Right atrium auricular region (tissue), 2 donors: Measurements from ENCODE around the gene PCED1B. TPM values are rescaled to one million over a fixed set of nuclear protein-coding genes. Genes with fewer than 3 reads are reported as not detected.

Experiments
- DNase-seq: peaks from one replicate; pipeline ENCODE4 v3.0.0-alpha.2; 2019; ENCODE audit warnings: low spot score
- H3K27ac ChIP-seq, 2 donors: fragments of 200-600 bp; sonication (generic); 1 replicate in 1 of 2; 2 replicates in 1 of 2; pipeline ENCODE4 v1.5.1; 2016 to 2019
- H3K27me3 ChIP-seq, 2 donors: fragments of 200-600 bp; sonication (generic); one replicate each; pipeline versions ENCODE4 v1.5.1 to v1.6.0; 2017 to 2019
- H3K36me3 ChIP-seq: fragments of 200-600 bp; sonication (generic); one replicate; pipeline ENCODE4 v1.5.1; 2016
- H3K4me1 ChIP-seq, 2 donors: fragments of 200-600 bp; sonication (generic); one replicate each; pipeline versions ENCODE4 v1.5.1 to v1.6.0; 2017 to 2019
- H3K4me3 ChIP-seq, 2 donors: fragments of 200-600 bp; sonication (generic); 1 replicate in 1 of 2; 2 replicates in 1 of 2; pipeline ENCODE4 v1.5.1; 2017 to 2019; ENCODE audit warnings: mild to moderate bottlenecking in 1 of 2, moderate library complexity in 1 of 2
- H3K9me3 ChIP-seq, 2 donors: fragments of 200-600 bp; sonication (generic); one replicate each; pipeline ENCODE4 v1.5.1; 2019
- total RNA-seq, 2 donors: library from RNA; depleted of rRNA; stranded (reverse); fragments of >200 nt; gene quantifications; one replicate each; pipeline ENCODE4 v1.1.0, GENCODE V29; 2016
- TF ChIP-seq, protein P1 (sequence below), 2 donors: fragments of 200-600 bp; sonication (generic); IDR thresholded peaks; one replicate each; pipeline ENCODE4 v1.5.1; 2019; ENCODE audit warnings: antibody characterized with exemption in 2 of 2

The PCED1B gene
- total RNA-seq, 2 donors from 2014 or later, result 0.98 to 1.4 TPM

DNA sequence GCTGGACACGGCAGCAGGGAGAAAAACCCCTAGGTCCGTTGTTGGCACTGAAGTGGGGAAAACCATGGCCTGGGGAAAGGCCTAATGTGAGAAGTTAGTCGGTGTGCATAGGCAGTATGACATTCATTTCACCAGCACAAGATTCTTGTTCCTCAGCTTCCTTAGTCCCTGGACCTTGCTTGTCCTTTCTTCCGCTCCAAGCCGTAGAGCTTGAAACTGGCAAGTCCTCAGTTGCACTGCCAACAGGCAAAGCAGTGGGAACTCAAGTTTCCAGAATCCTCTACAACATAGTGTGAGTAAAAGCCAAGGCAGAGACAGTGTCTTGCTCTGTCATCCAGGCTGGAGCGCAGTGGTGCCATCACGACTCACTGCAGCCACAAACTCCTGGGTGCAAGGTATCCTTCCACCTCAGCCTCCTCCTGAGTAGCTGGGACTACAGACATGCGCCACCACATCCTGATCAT is 138.8 kb downstream of the PCED1B start:
- DNase-seq, result no peak
- Histone ChIP-seq H3K27me3 (no peaks in the 10 kb centered on the region), H3K9me3 (no peaks in the 10 kb centered on the region), H3K27ac (no peak overlapping the region), H3K4me3 (no peak overlapping the region), H3K36me3 (no peaks in the 10 kb centered on the region), H3K4me1 (peaks cover 0 to 7% of the 10 kb centered on the region in 2 donors)
- TF ChIP-seq, protein P1, sequence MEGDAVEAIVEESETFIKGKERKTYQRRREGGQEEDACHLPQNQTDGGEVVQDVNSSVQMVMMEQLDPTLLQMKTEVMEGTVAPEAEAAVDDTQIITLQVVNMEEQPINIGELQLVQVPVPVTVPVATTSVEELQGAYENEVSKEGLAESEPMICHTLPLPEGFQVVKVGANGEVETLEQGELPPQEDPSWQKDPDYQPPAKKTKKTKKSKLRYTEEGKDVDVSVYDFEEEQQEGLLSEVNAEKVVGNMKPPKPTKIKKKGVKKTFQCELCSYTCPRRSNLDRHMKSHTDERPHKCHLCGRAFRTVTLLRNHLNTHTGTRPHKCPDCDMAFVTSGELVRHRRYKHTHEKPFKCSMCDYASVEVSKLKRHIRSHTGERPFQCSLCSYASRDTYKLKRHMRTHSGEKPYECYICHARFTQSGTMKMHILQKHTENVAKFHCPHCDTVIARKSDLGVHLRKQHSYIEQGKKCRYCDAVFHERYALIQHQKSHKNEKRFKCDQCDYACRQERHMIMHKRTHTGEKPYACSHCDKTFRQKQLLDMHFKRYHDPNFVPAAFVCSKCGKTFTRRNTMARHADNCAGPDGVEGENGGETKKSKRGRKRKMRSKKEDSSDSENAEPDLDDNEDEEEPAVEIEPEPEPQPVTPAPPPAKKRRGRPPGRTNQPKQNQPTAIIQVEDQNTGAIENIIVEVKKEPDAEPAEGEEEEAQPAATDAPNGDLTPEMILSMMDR (IDR thresholded peaks at IDR 0.05), result no peak

GRCh38 chr12:47219243-47219642 is 139.8 kb downstream of the PCED1B start:
- Histone ChIP-seq H3K27me3 (no peaks in the 10 kb centered on the region), H3K4me3 (no peak overlapping the region), H3K9me3 (no peaks in the 10 kb centered on the region), H3K27ac (no peak overlapping the region), H3K36me3 (no peaks in the 10 kb centered on the region), H3K4me1 (peaks cover 0 to 16% of the 10 kb centered on the region in 2 donors)
- TF ChIP-seq, protein P1 (IDR thresholded peaks at IDR 0.05), result no peak
- no peak for DNase-seq

GRCh38 chr12:47221256-47222023 is 142.0 kb downstream of the PCED1B start:
- H3K4me1 ChIP-seq, result peaks cover 0 to 16% of the 10 kb centered on the region in 2 donors
- no peak overlapping the region for H3K4me3 ChIP-seq
- no peaks in the 10 kb centered on the region for H3K27me3 ChIP-seq
- TF ChIP-seq, protein P1 (IDR thresholded peaks at IDR 0.05), result no peak
- H3K27ac ChIP-seq, result no peak overlapping the region
- no peak for DNase-seq
- H3K36me3 ChIP-seq, result no peaks in the 10 kb centered on the region
- no peaks in the 10 kb centered on the region for H3K9me3 ChIP-seq

DNA sequence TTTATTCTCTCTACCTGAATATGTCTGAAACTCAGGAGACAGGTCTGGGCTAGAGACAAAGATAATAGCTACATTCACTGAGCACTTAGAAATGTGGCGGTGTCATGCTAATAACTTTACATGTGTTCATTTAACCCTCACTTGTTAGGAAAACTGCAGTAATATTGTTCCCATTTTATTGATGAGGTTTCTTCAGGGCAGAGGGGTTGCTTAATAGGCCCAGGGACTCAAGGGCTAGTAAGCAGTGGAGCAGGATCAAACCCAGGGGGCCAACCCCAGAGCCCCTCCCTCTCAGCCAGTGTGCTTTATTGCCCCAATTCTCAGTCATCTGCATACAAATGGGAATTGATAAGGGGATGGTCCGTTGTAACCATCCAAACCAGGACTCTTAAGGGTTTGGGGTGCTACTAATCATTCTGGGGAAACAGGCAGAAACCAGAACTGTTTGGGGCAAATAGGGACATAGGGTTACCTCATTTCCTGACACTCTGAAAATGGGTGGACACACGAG is 143.2 kb downstream of the PCED1B start:
- Histone ChIP-seq H3K9me3 (no peaks in the 10 kb centered on the region), H3K27ac (no peak overlapping the region), H3K36me3 (no peaks in the 10 kb centered on the region), H3K27me3 (no peaks in the 10 kb centered on the region), H3K4me1 (peaks cover 0 to 16% of the 10 kb centered on the region in 2 donors), H3K4me3 (no peak overlapping the region)
- TF ChIP-seq, protein P1 (IDR thresholded peaks at IDR 0.05), result no peak
- no peak for DNase-seq

DNA sequence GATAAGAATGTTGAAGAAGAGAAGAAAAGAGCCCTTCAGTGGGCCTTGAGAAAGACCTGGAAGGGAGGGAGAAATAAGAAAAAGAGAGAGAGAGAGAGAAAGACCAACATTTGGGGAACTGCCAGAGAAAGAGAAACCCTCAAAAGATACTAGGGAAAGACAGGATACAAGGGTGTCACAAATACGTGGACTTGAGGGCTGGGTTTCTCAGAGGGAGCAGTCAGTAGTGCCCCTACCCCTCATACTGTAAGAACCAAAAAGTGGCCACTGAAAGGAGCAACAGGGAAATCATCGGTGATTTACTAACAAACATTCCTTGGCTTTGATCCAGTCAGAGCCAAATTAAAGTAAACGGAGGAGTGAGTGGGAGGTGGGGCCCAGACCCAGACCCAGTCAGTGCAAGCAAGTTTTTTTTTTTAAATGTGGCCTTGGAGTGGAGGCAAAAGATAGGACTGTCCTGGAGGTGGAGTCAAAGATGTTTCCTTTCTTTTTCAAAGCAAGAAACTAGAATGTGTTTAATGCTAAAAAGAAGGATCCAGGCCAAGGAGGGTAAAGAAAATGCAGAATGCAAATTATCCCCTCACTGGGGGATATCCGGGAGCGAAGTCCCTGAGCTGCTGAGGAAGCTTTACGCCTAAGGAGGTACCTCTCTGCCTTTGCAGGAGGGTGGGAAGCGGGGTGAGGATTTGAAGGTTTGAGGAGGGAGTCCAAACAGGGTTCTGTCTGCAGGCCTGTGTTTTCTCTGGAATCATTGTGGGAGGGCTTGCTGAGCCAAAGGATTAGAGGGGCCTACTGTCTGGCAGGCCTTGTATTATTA is 143.8 kb downstream of the PCED1B start:
- DNase-seq, result no peak
- H3K27ac ChIP-seq, result no peak overlapping the region
- H3K36me3 ChIP-seq, result no peaks in the 10 kb centered on the region
- no peak overlapping the region for H3K4me3 ChIP-seq
- H3K4me1 ChIP-seq, result peaks cover 0 to 16% of the 10 kb centered on the region in 2 donors
- TF ChIP-seq, protein P1 (IDR thresholded peaks at IDR 0.05), result no peak
- no peaks in the 10 kb centered on the region for H3K9me3 ChIP-seq
- no peaks in the 10 kb centered on the region for H3K27me3 ChIP-seq
